HG02798 (cell line): ENCODE measurements around the gene RNLS.

Source experiments
- ATAC-seq: cut with Tn5 transposase; IDR thresholded peaks from one replicate; pipeline ENCODE4 v1.9.1; 2021; ENCODE audit warnings: mild to moderate bottlenecking; ENCODE audit not compliant: unreplicated experiment, poor library complexity

RNLS gene

GRCh38 chr10:88582806-88583583 is at the start of gene RNLS:
Gene RNLS (minus strand): TSS chr10:88583318.
- ATAC-seq = peak; percentile 88

- ATAC-seq = no peak
Measured at GRCh38 chr10:88624840-88625239, 41.7 kb upstream of the RNLS start.

- ATAC-seq = no peak
Measured at GRCh38 chr10:88623835-88624234, 40.7 kb upstream of the RNLS start.

GRCh38 chr10:88620441-88620840 is 37.3 kb upstream of the RNLS start:
- no peak for ATAC-seq

GRCh38 chr10:88618496-88618895 is 35.4 kb upstream of the RNLS start:
- no peak for ATAC-seq

GRCh38 chr10:88617772-88618300 is 34.7 kb upstream of the RNLS start:
- no peak for ATAC-seq

- no peak for ATAC-seq
Measured at GRCh38 chr10:88616250-88616977, 33.3 kb upstream of the RNLS start.

- no peak for ATAC-seq
Measured at GRCh38 chr10:88608780-88609179, 25.7 kb upstream of the RNLS start.

- peak; percentile 71 for ATAC-seq
Measured at GRCh38 chr10:88608052-88608732, 25.1 kb upstream of the RNLS start.

GRCh38 chr10:88598055-88598454 is 14.9 kb upstream of the RNLS start:
- peak; percentile 92 for ATAC-seq

- ATAC-seq = no peak
Measured at GRCh38 chr10:88594482-88594881, 11.4 kb upstream of the RNLS start.

GRCh38 chr10:88592906-88593305 is 9.8 kb upstream of the RNLS start:
- ATAC-seq = no peak

- ATAC-seq = no peak
Measured at GRCh38 chr10:88592381-88592780, 9.3 kb upstream of the RNLS start.

- no peak for ATAC-seq
Measured at GRCh38 chr10:88586462-88586861, 3.3 kb upstream of the RNLS start, which contains the start of gene LIPJ. Gene LIPJ (plus strand): TSS chr10:88586762. CDS start chr10:88590688, 3,926 bp downstream.

- ATAC-seq = no peak
Measured at GRCh38 chr10:88583584-88583957, 453 bp upstream of the RNLS start.

GRCh38 chr10:88582411-88582805 is 710 bp downstream of the RNLS start:
- no peak for ATAC-seq

GRCh38 chr10:88565072-88565471 is 18.0 kb downstream of the RNLS start:
- no peak for ATAC-seq

- ATAC-seq = no peak
Measured at GRCh38 chr10:88562152-88562551, 21.0 kb downstream of the RNLS start.

- ATAC-seq = no peak
Measured at GRCh38 chr10:88557658-88558057, 25.5 kb downstream of the RNLS start.

- no peak for ATAC-seq
Measured at GRCh38 chr10:88557256-88557655, 25.9 kb downstream of the RNLS start.
